K562 (cell line): ENCODE measurements around the gene CCNDBP1. TPM values are rescaled to one million over a fixed set of nuclear protein-coding genes. Genes with fewer than 3 reads are reported as not detected.
A peak's percentile ranks its signal among the peaks of the same experiment; 100 is the strongest.

Experiments used
- ATAC-seq: fragments of 200-7000 bp; cut with Tn5 transposase; 3 replicates; pipeline ENCODE4 v1.9.1; 2020; ENCODE audit warnings: moderate library complexity
- BruUV-seq: library from RNA; stranded (reverse); fragments of 400-500 nt; replicated peaks from 2 replicates; lab custom pipeline; 2021; lab: Mats Ljungman, UMichigan
- CTCF ChIA-PET: fragments of 300-600 bp; formaldehyde crosslinking; extraction: SDS; loops from one replicate; lab custom pipeline; 2021; ENCODE audit warnings: low intra/inter-chr PET ratio; lab: Yijun Ruan, JAX
- POLR2A ChIA-PET: fragments of 300-600, 350-650 bp; sonication (Branson Sonifier 250); formaldehyde crosslinking; extraction: SDS; loops from one replicate; lab custom pipeline; 2021; ENCODE audit warnings: antibody characterized with exemption, inconsistent platforms; lab: Yijun Ruan, JAX
- DNase-seq, 4 experiments: peaks; one replicate each; pipeline versions ENCODE4 v3.0.0 to v3.0.0-alpha.2; 2011 to 2018; ENCODE audit warnings: low spot score in 3 of 4, mixed read lengths in 3 of 4; ENCODE audit errors: extremely low read depth in 1 of 4
- FAIRE-seq: peaks from 2 replicates; lab custom pipeline; 2011; peaks lifted over from hg19 to GRCh38; lab: Jason Lieb, UNC
- H2AFZ ChIP-seq: 2 replicates; pipeline ENCODE4 v1.6.0; 2011; ENCODE audit warnings: low read depth, low read length, control low read depth, inconsistent platforms
- H3K27ac ChIP-seq: fragments of 200-600 bp; 3 replicates; pipeline ENCODE4 v1.8.0; 2011; ENCODE audit warnings: low read depth, mild to moderate bottlenecking, control low read depth, inconsistent platforms, low read length, moderate library complexity, mixed read lengths; ENCODE audit errors: extremely low read depth
- H3K27me3 ChIP-seq, 2 experiments: fragments of 300-600 bp in 1 of 2; 2 replicates in 1 of 2; 3 replicates in 1 of 2; pipeline versions ENCODE4 v1.6.0 to v1.8.0; 2011; ENCODE audit warnings: inconsistent platforms in 2 of 2, low read length in 2 of 2, mild to moderate bottlenecking in 1 of 2, mixed read lengths in 1 of 2, moderate library complexity in 1 of 2; ENCODE audit not compliant: control insufficient read depth in 2 of 2, insufficient read depth in 2 of 2
- H3K36me3 ChIP-seq: fragments of 300-600 bp; 3 replicates; pipeline ENCODE4 v1.8.0; 2011; ENCODE audit warnings: mild to moderate bottlenecking, low read length, inconsistent platforms; ENCODE audit not compliant: control insufficient read depth, insufficient read depth
- H3K4me1 ChIP-seq, 2 experiments: fragments of 200-600 bp in 1 of 2; replicated peaks in 1 of 2; 2 replicates in 1 of 2; 3 replicates in 1 of 2; pipeline versions ENCODE4 v1.5.1 to v1.8.0; 2011; ENCODE audit warnings: inconsistent platforms in 2 of 2, low read length in 2 of 2, mild to moderate bottlenecking in 1 of 2, mixed read lengths in 1 of 2, moderate library complexity in 1 of 2; ENCODE audit not compliant: control insufficient read depth in 2 of 2, insufficient read depth in 2 of 2
- H3K4me2 ChIP-seq: 2 replicates; pipeline ENCODE4 v1.6.1; 2011; ENCODE audit warnings: low read length, control low read depth, inconsistent platforms, mixed read lengths; ENCODE audit not compliant: insufficient read depth
- H3K4me3 ChIP-seq: fragments of 200-600 bp; sonication (generic), shearing (Covaris generic); 2 replicates; pipeline ENCODE4 v1.5.1; 2016; ENCODE audit warnings: control low read depth, inconsistent platforms
- H3K79me2 ChIP-seq: fragments of 200-600 bp; 3 replicates; pipeline ENCODE4 v1.8.0; 2011; ENCODE audit warnings: low read length, inconsistent platforms; ENCODE audit not compliant: control insufficient read depth, insufficient read depth
- H3K9ac ChIP-seq, 2 experiments: 2 replicates each; pipeline versions ENCODE4 v1.6.0 to v1.6.1; 2011; ENCODE audit warnings: low read depth in 2 of 2, low read length in 2 of 2, control low read depth in 1 of 2, inconsistent platforms in 1 of 2, mild to moderate bottlenecking in 1 of 2, mixed read lengths in 1 of 2; ENCODE audit not compliant: insufficient read depth in 1 of 2
- H3K9me1 ChIP-seq: one replicate; pipeline ENCODE4 v1.6.0; 2011; ENCODE audit warnings: inconsistent platforms, mild to moderate bottlenecking, low read length, moderate library complexity; ENCODE audit not compliant: control insufficient read depth, insufficient read depth
- H3K9me3 ChIP-seq: replicated peaks from 2 replicates; pipeline ENCODE4 v1.5.1; 2011; ENCODE audit warnings: low read depth, low read length, inconsistent platforms; ENCODE audit not compliant: control insufficient read depth, insufficient read depth
- H4K20me1 ChIP-seq: replicated peaks from 2 replicates; pipeline ENCODE4 v1.6.1; 2011; ENCODE audit warnings: low read length, inconsistent platforms, mixed read lengths; ENCODE audit not compliant: control insufficient read depth, insufficient read depth
- ATF7 ChIP-seq: fragments of 450-650 bp; IDR thresholded peaks from 2 replicates; pipeline ENCODE4 v1.7.1; 2014; ENCODE audit warnings: mild to moderate bottlenecking, moderate library complexity
- ETV1 ChIP-seq: fragments of 450-650 bp; conservative IDR thresholded peaks from 2 replicates; pipeline ENCODE4 v1.6.1; 2016; ENCODE audit warnings: missing genetic modification characterization, control low read depth, low read depth, missing compliant biosample characterization
- EWSR1 ChIP-seq: fragments of 450-650 bp; IDR thresholded peaks from 2 replicates; pipeline ENCODE4 v1.6.1; 2018; ENCODE audit warnings: borderline replicate concordance, mild to moderate bottlenecking, low read depth, moderate library complexity; ENCODE audit not compliant: partially characterized antibody
- KAT8 ChIP-seq: fragments of 450-650 bp; IDR thresholded peaks from 2 replicates; pipeline ENCODE4 v1.6.1; 2016; ENCODE audit warnings: low read depth, mild to moderate bottlenecking
- MEIS2 ChIP-seq: fragments of 450-650 bp; IDR thresholded peaks from 2 replicates; pipeline ENCODE4 v1.6.1; 2014; ENCODE audit warnings: mild to moderate bottlenecking; ENCODE audit not compliant: partially characterized antibody
- SNRNP70 ChIP-seq: fragments of 200-400 bp; formaldehyde crosslinking; optimal IDR thresholded peaks from 2 replicates; pipeline ENCODE3; 2017; ENCODE audit warnings: low read depth, low read length
- STAT5B ChIP-seq: fragments of 250-450 bp; sonication (Bioruptor Pico); IDR thresholded peaks from 2 replicates; pipeline ENCODE4 v1.8.0; 2021; ENCODE audit warnings: mild to moderate bottlenecking, inconsistent platforms
- ZKSCAN1 ChIP-seq: fragments of 150-350 bp; IDR thresholded peaks from 2 replicates; pipeline ENCODE4 v1.6.1; 2016; ENCODE audit warnings: low read depth, low read length
- ZNF696 ChIP-seq: fragments of 250-450 bp; sonication (Bioruptor Pico); conservative IDR thresholded peaks from 2 replicates; pipeline ENCODE4 v1.4.0; 2020; ENCODE audit warnings: mild to moderate bottlenecking, moderate library complexity
- WGBS: fragments of 100-300 bp; shearing (Covaris generic); methylation state at CpG from one replicate; pipeline ENCODE4 v1.1.6; 2016; ENCODE audit warnings: low coverage, mixed read lengths; ENCODE audit not compliant: insufficient coverage; ENCODE audit errors: missing lambda C conversion rate; 5-methylcytosine and 5-hydroxymethylcytosine counted together
- in situ Hi-C: fragments of 300-500 bp; cut with MboI; formaldehyde crosslinking; loops from 4 replicates; pipeline ENCODE4 v1.15.0; 2018; ENCODE audit warnings: inconsistent platforms, mixed read lengths
- intact Hi-C: fragments of 100-400 bp; cut with micrococcal nuclease; formaldehyde crosslinking; loops from 2 replicates; pipeline ENCODE4 v1.14.2; 2022
- polyA plus RNA-seq, 8 experiments: library from polyadenylated mRNA; depleted of rRNA in 4 of 8; stranded (reverse) in 5 of 8; unstranded in 3 of 8; fragments of >200 nt; fragmentation: Nextera tagmentation in 2 of 8; fragmentation: Illumina TruSeq in 1 of 8; extraction: Ambion mirVana in 2 of 8; extraction: Trizol in 1 of 8; gene quantifications; 2 replicates each; pipeline versions ENCODE4 v1.2.1 to v1.2.3, GENCODE V29; 2011 to 2014; ENCODE audit warnings: inconsistent platforms in 1 of 8, missing spikeins in 1 of 8
- total RNA-seq, 7 experiments: library from RNA; depleted of rRNA in 6 of 7; stranded (reverse); fragments of >200 nt in 6 of 7; fragmentation: Illumina TruSeq in 2 of 7; extraction: Trizol in 2 of 7; gene quantifications; 2 replicates each; pipeline versions ENCODE4 v1.2.1 to v1.2.3, GENCODE V29; 2011 to 2021; ENCODE audit warnings: low replicate concordance in 1 of 7
- TF ChIP-seq, protein P1 (sequence below), 2 experiments: fragments of 450-650 bp; IDR thresholded peaks; 2 replicates each; pipeline ENCODE4 v1.6.1; 2016; ENCODE audit warnings: mild to moderate bottlenecking in 2 of 2, borderline replicate concordance in 1 of 2, low read depth in 1 of 2, moderate library complexity in 1 of 2
- TF ChIP-seq, protein P2 (sequence below): fragments of 450-650 bp; formaldehyde crosslinking; IDR thresholded peaks from 2 replicates; pipeline ENCODE4 v1.4.0; 2022; ENCODE audit warnings: missing genetic modification characterization

Gene CCNDBP1
- total and polyA plus RNA-seq, 9 of the 15 experiments (the other 6 are each of a cell fraction or from before 2014, with no cell fraction given), result 37.0 to 111 (median 55.5) TPM

DNA sequence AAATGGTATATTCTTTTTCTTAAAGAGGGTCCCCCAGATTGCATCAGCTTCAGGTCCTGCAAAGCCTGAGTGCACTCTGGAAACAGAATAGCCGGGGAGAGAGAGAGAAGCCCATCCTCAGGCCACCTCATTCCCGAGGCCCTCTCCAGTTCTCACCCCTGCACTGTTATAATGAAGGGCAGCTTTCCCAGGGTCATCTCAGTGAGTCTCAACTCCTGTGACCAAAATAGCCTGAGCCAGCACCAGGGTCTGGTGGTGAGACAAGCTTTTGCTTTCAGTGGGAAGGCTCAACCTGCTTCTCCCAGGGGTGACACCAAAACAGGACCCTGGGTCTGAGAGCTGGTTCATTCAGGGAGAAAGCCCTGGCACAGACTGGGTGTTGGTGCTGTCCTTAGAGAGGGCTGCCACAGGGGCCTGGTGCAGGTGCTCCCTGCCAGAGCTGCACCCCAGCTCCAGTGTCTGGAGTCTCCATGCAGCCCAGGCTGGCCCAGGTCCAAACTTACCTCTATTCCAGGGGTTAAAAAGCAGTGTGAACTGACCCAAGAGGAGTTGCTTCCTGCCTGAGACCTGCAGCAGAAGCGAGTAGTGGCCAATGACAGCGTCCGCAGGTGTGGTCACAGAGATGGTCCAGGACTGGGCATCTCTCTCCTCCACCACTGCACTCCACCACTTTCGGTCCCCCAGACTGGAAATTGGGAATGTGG, 29.5 kb downstream of the CCNDBP1 start:
- no peak for FAIRE-seq
- no peaks in the 10 kb centered on the region for H4K20me1 ChIP-seq
- no peaks in the 10 kb centered on the region for H3K9me1 ChIP-seq
- no peak overlapping the region for H3K4me3 ChIP-seq
- no peak overlapping the region for H2AFZ ChIP-seq
- no peak overlapping the region for H3K27ac ChIP-seq
- H3K4me1 ChIP-seq, result peaks cover 12 to 17% of the 10 kb centered on the region in 2 experiments; a peak in 4 of 5 replicates
- H3K4me2 ChIP-seq, result no peak overlapping the region
- no TSS peak for BruUV-seq
- no peaks in the 10 kb centered on the region for H3K27me3 ChIP-seq
- CTCF ChIA-PET, result no interaction called here
- H3K79me2 ChIP-seq, result no peaks in the 10 kb centered on the region
- WGBS, result 73% methylated on average over 6 of the region's 6 CpGs
- no peak for ATAC-seq
- H3K9me3 ChIP-seq, result no peaks in the 10 kb centered on the region; the same call in 1 of the 2 replicates
- no peak for DNase-seq
- in situ Hi-C loops (no loop called here), intact Hi-C loops (no loop called here)
- POLR2A ChIA-PET, result interaction anchor here (1.4 to 2.2 kb wide), 2 partner anchors 10 to 19 kb away, joined by 3 to 10 read pairs; no protein-coding TSS in a partner anchor
- no peaks in the 10 kb centered on the region for H3K36me3 ChIP-seq
- 0 out of 4 replicates have a peak overlapping the region, but pooled peaks of 1 of the 2 experiments have one; percentile 3 for H3K9ac ChIP-seq
- TF ChIP-seq KAT8 (no peak), ZKSCAN1 (no peak), STAT5B (no peak), MEIS2 (no peak), ZNF696 (CRISPR knock-in tag) (no peak), ATF7 (no peak), SNRNP70 (no peak), ETV1 (tag) (no peak), EWSR1 (no peak)
- TF ChIP-seq, protein P1, sequence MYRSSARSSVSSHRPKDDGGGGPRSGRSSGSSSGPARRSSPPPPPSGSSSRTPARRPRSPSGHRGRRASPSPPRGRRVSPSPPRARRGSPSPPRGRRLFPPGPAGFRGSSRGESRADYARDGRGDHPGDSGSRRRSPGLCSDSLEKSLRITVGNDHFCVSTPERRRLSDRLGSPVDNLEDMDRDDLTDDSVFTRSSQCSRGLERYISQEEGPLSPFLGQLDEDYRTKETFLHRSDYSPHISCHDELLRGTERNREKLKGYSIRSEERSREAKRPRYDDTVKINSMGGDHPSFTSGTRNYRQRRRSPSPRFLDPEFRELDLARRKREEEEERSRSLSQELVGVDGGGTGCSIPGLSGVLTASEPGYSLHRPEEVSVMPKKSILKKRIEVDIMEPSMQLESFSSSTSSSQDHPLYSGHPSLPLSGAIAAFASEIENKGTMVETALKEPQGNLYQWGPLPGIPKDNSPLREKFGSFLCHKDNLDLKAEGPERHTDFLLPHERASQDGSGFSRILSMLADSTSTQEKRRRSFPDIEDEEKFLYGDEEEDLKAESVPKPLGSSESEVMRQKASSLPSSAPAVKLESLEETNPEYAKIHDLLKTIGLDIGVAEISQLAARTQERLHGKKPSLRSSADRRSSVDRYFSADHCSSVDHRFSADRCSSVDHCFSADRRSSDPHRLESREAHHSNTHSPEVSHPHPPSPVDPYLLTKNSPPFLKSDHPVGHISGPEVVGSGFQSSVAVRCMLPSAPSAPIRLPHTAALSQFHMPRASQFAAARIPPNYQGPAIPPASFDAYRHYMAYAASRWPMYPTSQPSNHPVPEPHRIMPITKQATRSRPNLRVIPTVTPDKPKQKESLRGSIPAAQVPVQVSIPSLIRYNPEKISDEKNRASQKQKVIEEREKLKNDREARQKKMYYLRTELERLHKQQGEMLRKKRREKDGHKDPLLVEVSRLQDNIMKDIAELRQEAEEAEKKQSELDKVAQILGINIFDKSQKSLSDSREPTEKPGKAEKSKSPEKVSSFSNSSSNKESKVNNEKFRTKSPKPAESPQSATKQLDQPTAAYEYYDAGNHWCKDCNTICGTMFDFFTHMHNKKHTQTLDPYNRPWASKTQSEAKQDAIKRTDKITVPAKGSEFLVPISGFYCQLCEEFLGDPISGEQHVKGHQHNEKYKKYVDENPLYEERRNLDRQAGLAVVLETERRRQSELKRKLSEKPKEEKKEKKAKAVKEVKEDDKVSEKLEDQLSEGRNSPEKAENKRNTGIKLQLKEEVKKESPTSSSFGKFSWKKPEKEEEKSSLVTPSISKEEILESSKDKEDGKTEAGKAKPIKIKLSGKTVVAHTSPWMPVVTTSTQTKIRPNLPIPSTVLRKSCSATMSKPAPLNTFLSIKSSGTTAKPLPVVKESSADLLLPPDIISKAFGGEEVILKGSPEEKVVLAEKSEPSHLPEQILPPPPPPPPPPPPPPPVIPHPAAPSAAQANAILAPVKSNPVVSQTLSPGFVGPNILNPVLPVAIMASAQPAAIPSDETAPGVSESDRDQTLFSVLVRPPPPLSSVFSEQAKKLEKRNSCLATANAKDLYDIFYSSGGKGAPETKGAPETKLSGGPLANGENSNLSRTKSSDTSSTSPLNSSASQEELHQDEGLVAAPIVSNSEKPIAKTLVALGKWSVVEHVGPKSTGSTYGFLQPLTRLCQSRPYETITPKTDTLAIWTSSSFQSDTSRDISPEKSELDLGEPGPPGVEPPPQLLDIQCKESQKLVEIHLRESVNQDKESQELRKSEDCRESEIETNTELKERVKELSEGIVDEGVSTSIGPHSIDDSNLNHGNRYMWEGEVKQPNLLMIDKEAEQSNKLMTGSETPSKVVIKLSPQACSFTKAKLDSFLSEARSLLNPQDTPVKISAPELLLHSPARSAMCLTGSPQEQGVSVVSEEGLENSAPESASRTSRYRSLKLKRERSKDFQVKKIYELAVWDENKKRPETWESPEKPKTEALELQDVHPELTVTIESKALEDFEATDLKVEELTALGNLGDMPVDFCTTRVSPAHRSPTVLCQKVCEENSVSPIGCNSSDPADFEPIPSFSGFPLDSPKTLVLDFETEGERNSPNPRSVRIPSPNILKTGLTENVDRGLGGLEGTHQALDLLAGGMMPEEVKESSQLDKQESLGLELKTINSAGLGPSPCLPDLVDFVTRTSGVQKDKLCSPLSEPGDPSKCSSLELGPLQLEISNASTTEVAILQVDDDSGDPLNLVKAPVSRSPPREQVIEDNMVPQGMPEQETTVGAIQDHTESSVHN (IDR thresholded peaks at IDR 0.05; ENCODE audit: borderline replicate concordance in 1 of 2, low read depth in 1 of 2), result no peak
- TF ChIP-seq, protein P2, sequence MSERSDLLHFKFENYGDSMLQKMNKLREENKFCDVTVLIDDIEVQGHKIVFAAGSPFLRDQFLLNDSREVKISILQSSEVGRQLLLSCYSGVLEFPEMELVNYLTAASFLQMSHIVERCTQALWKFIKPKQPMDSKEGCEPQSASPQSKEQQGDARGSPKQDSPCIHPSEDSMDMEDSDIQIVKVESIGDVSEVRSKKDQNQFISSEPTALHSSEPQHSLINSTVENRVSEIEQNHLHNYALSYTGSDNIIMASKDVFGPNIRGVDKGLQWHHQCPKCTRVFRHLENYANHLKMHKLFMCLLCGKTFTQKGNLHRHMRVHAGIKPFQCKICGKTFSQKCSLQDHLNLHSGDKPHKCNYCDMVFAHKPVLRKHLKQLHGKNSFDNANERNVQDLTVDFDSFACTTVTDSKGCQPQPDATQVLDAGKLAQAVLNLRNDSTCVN, result no peak
